GM12864 (cell line): ENCODE results near the gene ZNF428.

Source experiments
- DNase-seq: peaks from one replicate; pipeline ENCODE4 v3.0.0-alpha.2; 2011; ENCODE audit warnings: low read depth
- H3K4me3 ChIP-seq: 2 replicates; pipeline ENCODE4 v1.5.1; 2011; ENCODE audit warnings: mild to moderate bottlenecking, low read depth, low read length, control low read depth
- CTCF ChIP-seq: IDR thresholded peaks from 2 replicates; pipeline ENCODE4 v1.5.1; 2011; ENCODE audit warnings: low read depth, mild to moderate bottlenecking, moderate library complexity, low read length, control low read depth, inconsistent platforms; ENCODE audit errors: missing control alignments

Gene ZNF428

GRCh38 chr19:43662487-43662886 lies 43.1 kb upstream of the ZNF428 start:
- DNase-seq, result no peak
- H3K4me3 ChIP-seq, result no peak overlapping the region
- TF ChIP-seq CTCF, result no peak

GRCh38 chr19:43660971-43661360 lies 41.5 kb upstream of the ZNF428 start:
- no peak overlapping the region for H3K4me3 ChIP-seq
- TF ChIP-seq CTCF, result no peak
- DNase-seq, result no peak

GRCh38 chr19:43660301-43660970 lies 41.0 kb upstream of the ZNF428 start:
- DNase-seq, result no peak
- no peak for TF ChIP-seq CTCF
- no peak overlapping the region for H3K4me3 ChIP-seq

GRCh38 chr19:43658494-43658893 lies 39.1 kb upstream of the ZNF428 start:
- no peak for TF ChIP-seq CTCF
- no peak overlapping the region for H3K4me3 ChIP-seq
- DNase-seq, result no peak

GRCh38 chr19:43658001-43658400 lies 38.6 kb upstream of the ZNF428 start:
- H3K4me3 ChIP-seq, result no peak overlapping the region
- DNase-seq, result no peak
- TF ChIP-seq CTCF, result no peak

GRCh38 chr19:43656436-43656835 lies 37.0 kb upstream of the ZNF428 start:
- no peak for DNase-seq

More at GRCh38 chr19:43656436-43656835, 37.0 kb upstream of the ZNF428 start:
- TF ChIP-seq CTCF, result no peak
- H3K4me3 ChIP-seq, result no peak overlapping the region
